HG03432 (cell line): ENCODE results near the gene SEMA5A.
"Not testable (repeated sequence)": the region's sequence is repeated elsewhere in the genome, so short reads cannot be mapped to it uniquely, and the experiment has no call there.

Experiments used
- ATAC-seq: cut with Tn5 transposase; IDR thresholded peaks from one replicate; pipeline ENCODE4 v1.9.1; 2021; ENCODE audit warnings: mild to moderate bottlenecking, moderate library complexity; ENCODE audit not compliant: unreplicated experiment

The SEMA5A gene

GRCh38 chr5:9401786-9402472 lies 143.9 kb downstream of the SEMA5A start:
- ATAC-seq: no peak

DNA sequence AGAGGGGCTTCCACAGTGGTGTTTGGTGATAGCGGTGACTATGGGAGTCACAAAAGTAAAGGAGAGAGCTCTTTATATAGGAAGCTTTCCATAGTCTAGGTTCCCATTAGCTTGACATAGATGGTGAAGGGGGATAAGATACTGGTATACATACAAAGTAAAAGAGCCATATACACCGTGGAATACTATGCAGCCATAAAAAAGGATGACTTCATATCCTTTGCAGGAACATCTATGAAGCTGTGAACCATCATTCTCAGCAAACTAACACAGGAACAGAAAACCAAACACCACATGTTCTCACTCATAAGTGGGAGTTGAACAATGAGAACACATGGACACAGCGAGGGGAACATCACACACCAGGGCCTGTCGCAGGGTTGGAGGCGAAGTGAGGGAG lies 146.1 kb downstream of the SEMA5A start:
- not testable (repeated sequence) for ATAC-seq

DNA sequence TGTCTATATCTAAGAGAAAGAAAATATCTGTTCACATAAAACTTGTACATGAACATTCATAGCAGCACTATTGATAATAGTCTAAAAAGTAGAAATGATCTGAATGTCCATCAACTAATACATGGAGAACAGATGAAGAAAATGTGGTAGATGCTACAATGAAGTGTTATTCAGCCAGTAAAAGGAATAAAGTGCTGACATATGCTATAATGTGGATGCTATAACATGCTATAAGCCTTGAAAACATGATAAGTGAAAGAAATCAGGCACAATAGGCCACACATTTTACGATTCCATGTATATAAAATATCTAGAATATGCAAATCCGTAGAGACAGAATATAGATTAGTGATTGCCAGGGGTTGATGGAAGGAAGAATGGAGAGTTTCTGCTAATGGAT lies 146.8 kb downstream of the SEMA5A start:
- no peak for ATAC-seq

- ATAC-seq: no peak
Measured at GRCh38 chr5:9398227-9398626, 147.6 kb downstream of the SEMA5A start.

- no peak for ATAC-seq
Measured at GRCh38 chr5:9396285-9396770, 149.5 kb downstream of the SEMA5A start.

DNA sequence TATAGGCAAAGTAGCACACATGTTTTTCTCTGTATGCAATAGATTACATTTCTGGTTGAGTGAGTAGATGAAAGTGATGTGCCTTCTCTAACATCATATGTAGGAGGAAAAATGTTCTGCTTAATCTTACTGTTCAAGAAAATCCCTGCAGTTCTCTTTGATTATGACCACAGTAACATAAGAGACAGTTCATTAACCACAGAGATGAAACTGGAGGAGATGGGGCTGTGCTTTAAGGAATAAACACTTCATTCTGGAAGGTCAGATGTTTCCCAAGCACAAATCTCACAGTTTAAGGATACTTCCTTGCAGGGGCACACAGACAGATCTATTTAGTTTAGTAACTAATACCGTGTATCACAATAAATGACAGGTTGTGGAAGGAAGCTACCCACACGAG lies 150.2 kb downstream of the SEMA5A start:
- ATAC-seq: no peak

DNA sequence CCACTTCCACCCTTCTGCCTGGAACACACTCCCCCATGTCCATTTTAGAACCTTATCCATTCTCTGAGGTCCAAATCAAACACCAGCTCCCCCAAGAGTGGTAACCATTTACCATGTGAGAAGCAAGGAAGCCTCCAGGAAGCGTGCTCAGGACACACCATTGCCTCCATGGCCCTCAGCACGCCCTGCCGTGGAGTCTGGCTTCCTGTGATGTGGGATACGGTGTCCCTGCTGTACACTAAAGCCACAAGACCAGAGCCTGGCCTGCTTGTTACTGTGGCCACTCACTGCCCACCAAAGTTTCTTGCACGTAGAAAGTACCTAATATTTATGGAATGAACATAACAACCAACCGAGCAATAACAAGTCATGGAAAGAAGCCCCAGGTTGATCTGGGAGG lies 151.7 kb downstream of the SEMA5A start:
- no peak for ATAC-seq

DNA sequence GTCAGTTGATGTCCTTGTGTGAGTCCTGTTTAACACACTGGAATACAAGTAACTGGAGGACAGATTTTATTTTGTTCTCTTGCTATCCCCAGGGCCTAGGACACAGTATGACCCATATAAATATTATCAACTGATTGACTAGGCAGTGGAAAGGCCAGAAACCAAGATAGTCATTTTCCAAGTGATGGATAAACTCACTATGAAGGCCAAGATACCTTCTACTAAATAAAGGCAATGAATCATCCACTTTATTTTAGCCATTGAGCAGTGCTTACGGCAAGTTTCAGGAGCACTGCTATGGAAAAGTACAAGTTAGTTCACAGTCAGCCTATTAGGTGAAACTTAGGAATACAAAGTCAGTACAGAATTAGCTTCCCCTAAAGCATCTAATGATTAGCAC lies 153.2 kb downstream of the SEMA5A start:
- no peak for ATAC-seq

DNA sequence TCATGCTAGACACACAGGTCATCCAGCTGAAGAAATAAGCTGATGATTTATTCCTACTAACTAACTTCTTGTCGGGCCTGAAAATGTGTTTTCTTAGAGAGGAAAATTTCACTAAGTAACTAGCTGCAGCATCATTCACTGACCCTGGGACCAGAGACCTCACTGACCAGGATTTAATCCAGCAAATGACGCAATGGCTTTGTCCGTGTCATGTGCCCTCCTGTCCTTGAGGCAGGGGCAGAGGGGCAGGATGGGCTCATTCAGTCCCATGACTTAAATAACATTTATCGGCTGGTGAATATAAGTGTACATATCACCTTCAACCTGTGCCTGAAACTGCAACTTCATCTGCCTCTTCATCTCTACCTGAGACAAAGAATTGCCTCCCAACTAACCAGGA lies 154.8 kb downstream of the SEMA5A start:
- ATAC-seq: no peak

DNA sequence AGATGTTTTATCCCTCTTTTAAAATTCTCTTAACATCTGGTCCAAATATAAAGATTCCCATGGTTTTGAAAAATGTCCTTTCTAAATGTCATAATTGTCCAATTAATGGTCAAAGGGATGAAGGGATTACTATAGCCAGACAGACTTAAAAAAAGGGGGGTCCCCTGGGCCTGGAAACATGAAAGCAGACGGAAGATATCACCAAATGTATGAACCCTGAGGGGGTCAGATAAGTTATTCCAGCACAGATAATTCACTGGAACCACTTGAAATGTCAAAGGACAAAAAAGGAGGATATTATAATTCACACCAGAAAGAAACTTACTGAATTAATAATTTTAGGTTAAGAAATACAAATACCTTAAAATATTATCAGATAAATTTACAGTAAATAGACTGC lies 155.8 kb downstream of the SEMA5A start:
- no peak for ATAC-seq

DNA sequence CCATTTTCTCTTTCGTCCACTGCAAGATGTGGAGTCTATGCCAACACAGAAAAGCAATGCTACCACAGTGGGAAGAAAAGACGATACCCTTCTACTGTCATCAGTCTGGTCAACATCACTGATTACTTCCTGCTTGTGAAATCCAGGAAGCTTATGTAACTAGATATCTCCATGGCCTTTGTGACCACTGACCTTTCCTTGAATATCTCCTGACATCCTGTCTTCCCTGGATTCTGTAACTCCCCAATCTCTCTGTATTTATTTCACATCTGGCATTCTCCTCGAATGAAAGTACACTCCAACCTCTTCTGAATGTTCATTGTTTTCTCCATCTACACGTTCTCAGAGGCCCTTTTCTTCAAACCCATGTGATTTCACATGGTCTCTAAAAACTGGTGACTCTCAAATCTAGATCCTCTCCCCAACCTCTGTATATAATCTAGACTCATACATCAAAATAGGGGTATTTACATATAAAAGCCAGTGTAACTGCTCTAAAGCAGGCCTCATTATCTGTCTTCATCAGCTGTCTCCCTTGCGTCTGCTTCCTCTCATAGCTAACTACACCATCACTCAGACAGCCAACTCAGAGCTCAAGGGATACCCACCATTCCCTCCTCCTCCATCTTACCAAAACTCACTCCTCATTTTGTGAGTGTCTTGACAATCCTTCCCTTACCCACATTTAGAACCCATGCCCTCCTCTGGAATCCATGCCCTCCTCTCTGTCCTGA lies 156.8 kb downstream of the SEMA5A start:
- no peak for ATAC-seq

DNA sequence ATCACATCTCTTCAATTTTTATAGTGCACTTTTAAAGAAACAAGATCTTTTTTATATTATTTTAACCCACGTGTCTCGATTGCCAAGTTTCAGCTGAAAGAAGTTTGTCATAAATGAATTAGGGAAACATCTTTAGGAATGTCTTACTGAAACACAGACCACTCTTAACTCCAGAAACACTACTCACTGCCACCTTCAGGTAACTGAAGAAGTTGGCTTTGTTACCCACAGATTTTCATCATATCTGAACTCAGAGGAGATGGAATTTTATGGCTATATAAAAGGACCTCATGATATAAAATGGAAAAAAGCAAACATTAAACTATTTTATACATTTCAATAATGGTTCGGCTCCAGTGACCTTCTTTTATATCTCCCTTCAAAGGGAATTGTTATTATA lies 158.0 kb downstream of the SEMA5A start:
- ATAC-seq: no peak

DNA sequence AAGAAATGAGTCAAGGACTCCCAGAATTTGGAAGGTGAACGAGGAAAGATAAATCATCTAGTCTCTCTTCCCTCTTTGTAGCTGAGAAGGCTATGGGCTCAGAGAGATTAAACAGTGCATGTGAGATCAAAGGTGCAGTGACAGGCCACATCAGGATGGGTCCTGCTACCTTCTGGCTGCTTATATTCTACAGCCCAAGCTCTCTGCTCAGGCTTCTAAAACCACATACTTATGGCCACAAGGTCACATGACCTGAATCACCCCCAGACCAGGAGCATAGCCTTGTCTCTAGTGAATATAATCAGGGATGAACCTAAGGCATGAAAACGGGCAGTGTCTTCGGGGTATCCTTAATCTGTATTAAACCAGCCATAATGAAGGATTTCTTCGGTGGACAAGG lies 158.9 kb downstream of the SEMA5A start:
- ATAC-seq: no peak

DNA sequence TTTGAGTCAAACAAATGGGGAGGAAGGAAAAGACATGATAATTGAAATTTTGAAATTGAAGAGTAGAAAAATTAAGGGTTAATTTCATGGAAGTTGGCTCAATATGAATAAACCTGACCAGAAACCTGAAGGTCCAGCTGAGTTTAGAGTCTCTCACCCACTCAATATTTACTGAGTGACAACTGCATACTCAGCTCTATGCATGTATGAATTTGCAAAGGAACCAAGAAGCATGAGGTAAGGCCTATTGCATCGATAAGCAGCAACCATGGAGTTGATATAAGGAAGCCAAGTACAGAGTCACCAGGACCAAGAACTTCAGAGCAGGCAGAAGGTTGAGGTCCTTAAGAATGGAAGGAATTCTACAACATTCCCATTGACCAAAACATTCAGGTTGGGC lies 163.4 kb downstream of the SEMA5A start:
- no peak for ATAC-seq

GRCh38 chr5:9381464-9381863 lies 164.4 kb downstream of the SEMA5A start:
- peak; percentile 93 for ATAC-seq

DNA sequence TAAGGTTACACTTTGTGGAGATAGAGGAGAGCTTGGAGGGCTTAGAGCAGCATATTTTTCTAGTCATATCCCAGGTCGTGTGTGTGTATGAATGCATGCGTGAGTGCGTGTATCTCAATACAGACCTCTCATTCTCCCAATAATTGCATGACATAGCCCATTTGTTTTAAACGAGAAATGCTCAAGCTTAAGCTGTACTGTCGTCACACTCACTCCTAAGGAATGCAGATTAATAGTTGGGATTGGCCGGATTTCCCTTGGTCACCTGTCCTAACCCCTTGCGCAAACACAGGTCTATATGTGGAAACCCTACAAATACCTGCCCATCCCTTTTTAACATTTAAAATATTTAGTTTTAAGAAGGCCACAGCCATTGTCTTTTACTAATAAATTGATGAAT lies 165.8 kb downstream of the SEMA5A start:
- ATAC-seq: no peak

GRCh38 chr5:9376363-9377117 lies 169.3 kb downstream of the SEMA5A start:
- ATAC-seq: no peak

GRCh38 chr5:9375756-9376155 lies 170.1 kb downstream of the SEMA5A start:
- no peak for ATAC-seq

DNA sequence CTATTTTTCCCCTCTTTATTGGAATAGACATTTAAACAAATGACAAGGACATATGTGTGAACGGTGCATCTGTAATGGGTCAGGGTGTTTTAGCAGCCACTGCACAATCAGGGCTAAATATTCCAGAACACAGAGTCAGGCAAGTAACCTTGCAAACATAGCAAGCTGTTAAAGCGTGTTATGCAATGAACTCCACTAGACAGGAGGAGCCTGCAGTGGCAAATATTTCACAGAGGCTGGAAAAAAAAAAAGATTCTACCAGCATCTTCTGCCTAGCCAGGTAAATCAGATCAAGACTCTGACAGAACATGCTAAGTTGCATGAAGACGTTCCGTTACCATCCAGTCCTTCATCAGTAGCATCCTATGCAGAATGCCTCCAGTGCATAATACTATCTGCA lies 171.8 kb downstream of the SEMA5A start:
- ATAC-seq: no peak

DNA sequence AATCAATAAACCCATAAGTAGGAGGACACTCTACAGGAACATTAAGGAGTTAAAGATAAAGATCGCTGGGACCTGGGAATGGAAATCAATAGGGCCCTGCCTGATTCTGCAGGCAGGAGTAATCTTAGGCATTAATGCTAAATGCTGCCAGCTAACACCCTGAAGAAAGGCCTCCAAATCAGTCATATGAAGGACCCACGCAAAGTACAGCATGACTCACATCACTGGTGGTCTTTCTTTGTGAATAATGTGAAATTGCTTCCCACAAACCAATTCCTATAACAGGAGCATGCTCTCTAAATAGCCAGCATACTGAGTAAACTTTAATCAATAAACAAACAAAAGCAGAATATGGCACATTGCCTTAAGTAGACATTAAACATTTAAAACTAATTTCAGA lies 172.3 kb downstream of the SEMA5A start:
- no peak for ATAC-seq

DNA sequence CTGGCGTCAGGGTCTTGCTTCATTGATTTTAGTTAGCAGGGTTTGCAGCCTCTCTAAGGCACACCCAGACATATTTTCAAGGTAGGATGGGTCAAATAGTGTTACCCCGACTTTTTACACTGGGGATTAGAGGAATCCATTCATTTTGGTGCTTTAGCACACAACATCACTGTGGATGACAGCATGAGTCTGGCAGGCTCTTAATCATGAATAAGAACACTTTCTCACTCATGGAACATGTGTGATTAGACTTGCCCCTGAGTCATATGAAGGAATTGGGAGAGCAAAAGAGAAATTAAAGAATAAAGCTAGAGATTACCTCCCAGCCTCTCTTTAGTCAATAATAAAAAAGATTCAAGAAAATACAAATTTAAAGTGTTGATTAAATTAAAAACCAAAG lies 175.6 kb downstream of the SEMA5A start:
- no peak for ATAC-seq

DNA sequence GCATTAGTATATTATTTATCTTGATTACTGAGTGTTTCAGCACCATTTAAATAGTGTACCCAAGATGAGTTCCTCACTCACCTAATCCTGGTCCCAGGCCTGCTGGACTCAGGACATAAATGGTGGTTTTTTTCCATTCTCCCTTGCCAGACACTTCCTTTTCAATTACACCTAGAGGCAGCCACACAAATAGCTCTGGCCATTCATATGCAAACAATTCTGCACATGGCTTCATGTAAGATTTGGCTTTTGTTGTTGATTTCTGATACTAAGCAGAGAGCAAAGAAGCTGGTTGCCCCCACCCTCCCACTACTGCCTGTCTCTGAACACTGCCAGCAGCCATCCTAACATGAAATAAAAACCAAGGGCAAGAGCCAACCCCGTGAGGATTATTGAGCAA lies 180.4 kb downstream of the SEMA5A start:
- no peak for ATAC-seq
